K562 (cell line): Measurements from ENCODE around the gene ZNF488. TPM values are rescaled to one million over a fixed set of nuclear protein-coding genes. Genes with fewer than 3 reads are reported as not detected.

Source experiments
- ATAC-seq: fragments of 200-7000 bp; cut with Tn5 transposase; 3 replicates; pipeline ENCODE4 v1.9.1; 2020; ENCODE audit warnings: moderate library complexity
- BruUV-seq: library from RNA; stranded (reverse); fragments of 400-500 nt; replicated peaks from 2 replicates; lab custom pipeline; 2021; lab: Mats Ljungman, UMichigan
- CTCF ChIA-PET: fragments of 300-600 bp; formaldehyde crosslinking; extraction: SDS; loops from one replicate; lab custom pipeline; 2021; ENCODE audit warnings: low intra/inter-chr PET ratio; lab: Yijun Ruan, JAX
- POLR2A ChIA-PET: fragments of 300-600, 350-650 bp; sonication (Branson Sonifier 250); formaldehyde crosslinking; extraction: SDS; loops from one replicate; lab custom pipeline; 2021; ENCODE audit warnings: antibody characterized with exemption, inconsistent platforms; lab: Yijun Ruan, JAX
- DNase-seq, 4 experiments: peaks; one replicate each; pipeline versions ENCODE4 v3.0.0 to v3.0.0-alpha.2; 2011 to 2018; ENCODE audit warnings: low spot score in 3 of 4, mixed read lengths in 3 of 4; ENCODE audit errors: extremely low read depth in 1 of 4
- FAIRE-seq: peaks from 2 replicates; lab custom pipeline; 2011; peaks lifted over from hg19 to GRCh38; lab: Jason Lieb, UNC
- H2AFZ ChIP-seq: 2 replicates; pipeline ENCODE4 v1.6.0; 2011; ENCODE audit warnings: low read depth, low read length, control low read depth, inconsistent platforms
- H3K27ac ChIP-seq: fragments of 200-600 bp; 3 replicates; pipeline ENCODE4 v1.8.0; 2011; ENCODE audit warnings: low read depth, mild to moderate bottlenecking, control low read depth, inconsistent platforms, low read length, moderate library complexity, mixed read lengths; ENCODE audit errors: extremely low read depth
- H3K27me3 ChIP-seq, 2 experiments: fragments of 300-600 bp in 1 of 2; 2 replicates in 1 of 2; 3 replicates in 1 of 2; pipeline versions ENCODE4 v1.6.0 to v1.8.0; 2011; ENCODE audit warnings: inconsistent platforms in 2 of 2, low read length in 2 of 2, mild to moderate bottlenecking in 1 of 2, mixed read lengths in 1 of 2, moderate library complexity in 1 of 2; ENCODE audit not compliant: control insufficient read depth in 2 of 2, insufficient read depth in 2 of 2
- H3K36me3 ChIP-seq: fragments of 300-600 bp; 3 replicates; pipeline ENCODE4 v1.8.0; 2011; ENCODE audit warnings: mild to moderate bottlenecking, low read length, inconsistent platforms; ENCODE audit not compliant: control insufficient read depth, insufficient read depth
- H3K4me1 ChIP-seq, 2 experiments: fragments of 200-600 bp in 1 of 2; replicated peaks in 1 of 2; 2 replicates in 1 of 2; 3 replicates in 1 of 2; pipeline versions ENCODE4 v1.5.1 to v1.8.0; 2011; ENCODE audit warnings: inconsistent platforms in 2 of 2, low read length in 2 of 2, mild to moderate bottlenecking in 1 of 2, mixed read lengths in 1 of 2, moderate library complexity in 1 of 2; ENCODE audit not compliant: control insufficient read depth in 2 of 2, insufficient read depth in 2 of 2
- H3K4me2 ChIP-seq: 2 replicates; pipeline ENCODE4 v1.6.1; 2011; ENCODE audit warnings: low read length, control low read depth, inconsistent platforms, mixed read lengths; ENCODE audit not compliant: insufficient read depth
- H3K4me3 ChIP-seq: fragments of 200-600 bp; sonication (generic), shearing (Covaris generic); 2 replicates; pipeline ENCODE4 v1.5.1; 2016; ENCODE audit warnings: control low read depth, inconsistent platforms
- H3K79me2 ChIP-seq: fragments of 200-600 bp; 3 replicates; pipeline ENCODE4 v1.8.0; 2011; ENCODE audit warnings: low read length, inconsistent platforms; ENCODE audit not compliant: control insufficient read depth, insufficient read depth
- H3K9ac ChIP-seq, 2 experiments: 2 replicates each; pipeline versions ENCODE4 v1.6.0 to v1.6.1; 2011; ENCODE audit warnings: low read depth in 2 of 2, low read length in 2 of 2, control low read depth in 1 of 2, inconsistent platforms in 1 of 2, mild to moderate bottlenecking in 1 of 2, mixed read lengths in 1 of 2; ENCODE audit not compliant: insufficient read depth in 1 of 2
- H3K9me1 ChIP-seq: one replicate; pipeline ENCODE4 v1.6.0; 2011; ENCODE audit warnings: inconsistent platforms, mild to moderate bottlenecking, low read length, moderate library complexity; ENCODE audit not compliant: control insufficient read depth, insufficient read depth
- H3K9me3 ChIP-seq: replicated peaks from 2 replicates; pipeline ENCODE4 v1.5.1; 2011; ENCODE audit warnings: low read depth, low read length, inconsistent platforms; ENCODE audit not compliant: control insufficient read depth, insufficient read depth
- H4K20me1 ChIP-seq: replicated peaks from 2 replicates; pipeline ENCODE4 v1.6.1; 2011; ENCODE audit warnings: low read length, inconsistent platforms, mixed read lengths; ENCODE audit not compliant: control insufficient read depth, insufficient read depth
- BHLHE40 ChIP-seq: IDR thresholded peaks from 2 replicates; pipeline ENCODE4 v1.6.1; 2011; ENCODE audit warnings: low read length, improper control_type of control experiment
- EHMT2 ChIP-seq: fragments of 450-650 bp; IDR thresholded peaks from 2 replicates; pipeline ENCODE4 v1.6.1; 2018; ENCODE audit warnings: antibody characterized with exemption
- KHSRP ChIP-seq: fragments of 450-650 bp; IDR thresholded peaks from 2 replicates; pipeline ENCODE4 v1.6.1; 2017
- MAFG ChIP-seq: fragments of 450-650 bp; conservative IDR thresholded peaks from 2 replicates; pipeline ENCODE4 v1.6.1; 2016; ENCODE audit warnings: missing genetic modification characterization, missing compliant biosample characterization
- MAFK ChIP-seq: IDR thresholded peaks from 2 replicates; pipeline ENCODE4 v1.6.1; 2011; ENCODE audit warnings: low read length, improper control_type of control experiment
- MECOM ChIP-seq: fragments of 250-450 bp; sonication (Bioruptor Pico); IDR thresholded peaks from 2 replicates; pipeline ENCODE4 v1.8.0; 2022; ENCODE audit warnings: inconsistent platforms
- MED1 ChIP-seq: sonication (generic); formaldehyde crosslinking; IDR thresholded peaks from 2 replicates; pipeline ENCODE4 v1.8.1; 2023; ENCODE audit warnings: missing genetic modification reagents, borderline replicate concordance
- MTF1 ChIP-seq: fragments of 250-450 bp; sonication (Bioruptor Pico); IDR thresholded peaks from 2 replicates; pipeline ENCODE4 v1.9.0; 2021; ENCODE audit warnings: moderate library complexity, mild to moderate bottlenecking, inconsistent platforms, borderline replicate concordance
- NFIX ChIP-seq: fragments of 250-450 bp; sonication (Bioruptor Pico); IDR thresholded peaks from 2 replicates; pipeline ENCODE4 v1.4.0; 2020; ENCODE audit warnings: low read depth, mild to moderate bottlenecking, moderate library complexity
- SP2 ChIP-seq: IDR thresholded peaks from 2 replicates; pipeline ENCODE4 v1.6.1; 2011; ENCODE audit warnings: mild to moderate bottlenecking, low read depth, low read length, moderate library complexity; ENCODE audit not compliant: poor library complexity, severe bottlenecking; ENCODE audit errors: extremely low read depth
- STAT5B ChIP-seq: fragments of 250-450 bp; sonication (Bioruptor Pico); IDR thresholded peaks from 2 replicates; pipeline ENCODE4 v1.8.0; 2021; ENCODE audit warnings: mild to moderate bottlenecking, inconsistent platforms
- ZKSCAN3 ChIP-seq: fragments of 250-450 bp; sonication (Bioruptor Pico); IDR thresholded peaks from 2 replicates; pipeline ENCODE4 v1.4.0; 2020
- ZNF77 ChIP-seq: fragments of 250-450 bp; sonication (Bioruptor Pico); IDR thresholded peaks from 2 replicates; pipeline ENCODE4 v1.5.0; 2020
- ZSCAN29 ChIP-seq: fragments of 450-650 bp; IDR thresholded peaks from 2 replicates; pipeline ENCODE4 v1.6.1; 2017
- WGBS: fragments of 100-300 bp; shearing (Covaris generic); methylation state at CpG from one replicate; pipeline ENCODE4 v1.1.6; 2016; ENCODE audit warnings: low coverage, mixed read lengths; ENCODE audit not compliant: insufficient coverage; ENCODE audit errors: missing lambda C conversion rate; 5-methylcytosine and 5-hydroxymethylcytosine counted together
- in situ Hi-C: fragments of 300-500 bp; cut with MboI; formaldehyde crosslinking; loops from 4 replicates; pipeline ENCODE4 v1.15.0; 2018; ENCODE audit warnings: inconsistent platforms, mixed read lengths
- intact Hi-C: fragments of 100-400 bp; cut with micrococcal nuclease; formaldehyde crosslinking; loops from 2 replicates; pipeline ENCODE4 v1.14.2; 2022
- polyA plus RNA-seq, 8 experiments: library from polyadenylated mRNA; depleted of rRNA in 4 of 8; stranded (reverse) in 5 of 8; unstranded in 3 of 8; fragments of >200 nt; fragmentation: Nextera tagmentation in 2 of 8; fragmentation: Illumina TruSeq in 1 of 8; extraction: Ambion mirVana in 2 of 8; extraction: Trizol in 1 of 8; gene quantifications; 2 replicates each; pipeline versions ENCODE4 v1.2.1 to v1.2.3, GENCODE V29; 2011 to 2014; ENCODE audit warnings: inconsistent platforms in 1 of 8, missing spikeins in 1 of 8
- total RNA-seq, 7 experiments: library from RNA; depleted of rRNA in 6 of 7; stranded (reverse); fragments of >200 nt in 6 of 7; fragmentation: Illumina TruSeq in 2 of 7; extraction: Trizol in 2 of 7; gene quantifications; 2 replicates each; pipeline versions ENCODE4 v1.2.1 to v1.2.3, GENCODE V29; 2011 to 2021; ENCODE audit warnings: low replicate concordance in 1 of 7
- TF ChIP-seq, protein P1 (sequence below): sonication (generic); formaldehyde crosslinking; IDR thresholded peaks from 2 replicates; pipeline ENCODE4 v1.8.1; 2022; ENCODE audit warnings: missing genetic modification reagents
- TF ChIP-seq, protein P2 (sequence below): IDR thresholded peaks from 2 replicates; pipeline ENCODE4 v1.6.1; 2012; ENCODE audit warnings: low read depth, low read length, improper control_type of control experiment, borderline replicate concordance

Gene ZNF488
- total and polyA plus RNA-seq, 9 of the 15 experiments (the other 6 are each of a cell fraction or from before 2014, with no cell fraction given): 0.03 to 0.09 (median 0.05) TPM; not detected in 3

- DNase-seq (no peak), FAIRE-seq (no peak), ATAC-seq (no peak)
- Histone ChIP-seq H3K9ac (no peak overlapping the region), H4K20me1 (0 out of 2 replicates have a peak, but pooled peaks cover 9% of the 10 kb centered on the region), H3K4me2 (no peak overlapping the region), H2AFZ (no peak overlapping the region), H3K9me3 (no peaks in the 10 kb centered on the region), H3K27me3 (peaks cover 43 to 76% of the 10 kb centered on the region in 2 experiments), H3K9me1 (no peaks in the 10 kb centered on the region), H3K36me3 (no peaks in the 10 kb centered on the region), H3K79me2 (no peaks in the 10 kb centered on the region), H3K4me3 (no peak overlapping the region), H3K27ac (no peak overlapping the region), H3K4me1 (no peaks in the 10 kb centered on the region)
- no TSS peak for BruUV-seq
- TF ChIP-seq NFIX (CRISPR knock-in tag) (no peak), MAFK (no peak), ZSCAN29 (no peak), MAFG (tag) (no peak), MECOM (CRISPR knock-in tag) (no peak), EHMT2 (no peak), KHSRP (no peak), MTF1 (CRISPR knock-in tag) (no peak), BHLHE40 (no peak), SP2 (no peak), ZNF77 (CRISPR knock-in tag) (no peak), STAT5B (CRISPR knock-in tag) (no peak), ZKSCAN3 (CRISPR knock-in tag) (no peak), MED1 (no peak)
- TF ChIP-seq, protein P1, sequence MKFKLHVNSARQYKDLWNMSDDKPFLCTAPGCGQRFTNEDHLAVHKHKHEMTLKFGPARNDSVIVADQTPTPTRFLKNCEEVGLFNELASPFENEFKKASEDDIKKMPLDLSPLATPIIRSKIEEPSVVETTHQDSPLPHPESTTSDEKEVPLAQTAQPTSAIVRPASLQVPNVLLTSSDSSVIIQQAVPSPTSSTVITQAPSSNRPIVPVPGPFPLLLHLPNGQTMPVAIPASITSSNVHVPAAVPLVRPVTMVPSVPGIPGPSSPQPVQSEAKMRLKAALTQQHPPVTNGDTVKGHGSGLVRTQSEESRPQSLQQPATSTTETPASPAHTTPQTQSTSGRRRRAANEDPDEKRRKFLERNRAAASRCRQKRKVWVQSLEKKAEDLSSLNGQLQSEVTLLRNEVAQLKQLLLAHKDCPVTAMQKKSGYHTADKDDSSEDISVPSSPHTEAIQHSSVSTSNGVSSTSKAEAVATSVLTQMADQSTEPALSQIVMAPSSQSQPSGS (CRISPR knock-in tag): no peak
- TF ChIP-seq, protein P2, sequence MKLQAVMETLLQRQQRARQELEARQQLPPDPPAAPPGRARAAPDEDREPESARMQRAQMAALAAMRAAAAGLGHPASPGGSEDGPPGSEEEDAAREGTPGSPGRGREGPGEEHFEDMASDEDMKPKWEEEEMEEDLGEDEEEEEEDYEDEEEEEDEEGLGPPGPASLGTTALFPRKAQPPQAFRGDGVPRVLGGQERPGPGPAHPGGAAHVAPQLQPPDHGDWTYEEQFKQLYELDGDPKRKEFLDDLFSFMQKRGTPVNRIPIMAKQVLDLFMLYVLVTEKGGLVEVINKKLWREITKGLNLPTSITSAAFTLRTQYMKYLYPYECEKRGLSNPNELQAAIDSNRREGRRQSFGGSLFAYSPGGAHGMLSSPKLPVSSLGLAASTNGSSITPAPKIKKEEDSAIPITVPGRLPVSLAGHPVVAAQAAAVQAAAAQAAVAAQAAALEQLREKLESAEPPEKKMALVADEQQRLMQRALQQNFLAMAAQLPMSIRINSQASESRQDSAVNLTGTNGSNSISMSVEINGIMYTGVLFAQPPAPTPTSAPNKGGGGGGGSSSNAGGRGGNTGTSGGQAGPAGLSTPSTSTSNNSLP: no peak
- intact Hi-C loops (no loop called here), in situ Hi-C loops (no loop called here)
- ChIA-PET CTCF (no interaction called here), POLR2A (interaction anchor here (1.5 kb wide), 1 partner anchor 13 kb away, joined by 3 read pairs; no protein-coding TSS in a partner anchor)
- 0% methylated on average over 4 of the region's 4 CpGs for WGBS
Measured at GRCh38 chr10:47378183-47378510, 5.9 kb downstream of the ZNF488 start.
